ENCODE results near the gene EPHX1. TPM values are rescaled to one million over a fixed set of nuclear protein-coding genes. Genes with fewer than 3 reads are reported as not detected.
A peak's percentile ranks its signal among the peaks of the same experiment; 100 is the strongest.

EPHX1 gene
- total RNA-seq, 1 experiment from 2014 or later = 35.8 TPM

GRCh38 chr1:225825078-225825477, 15.2 kb downstream of the EPHX1 start:
- Mint-ChIP-seq H3K4me3 (ENCODE audit: unreplicated experiment) (no peak overlapping the region), H3K36me3 (ENCODE audit: insufficient read depth, unreplicated experiment) (peaks cover 9% of the 10 kb centered on the region), H3K9me3 (ENCODE audit: unreplicated experiment) (no peaks in the 10 kb centered on the region), H3K4me1 (ENCODE audit: insufficient read depth, unreplicated experiment) (peaks cover 26% of the 10 kb centered on the region), H3K27ac (ENCODE audit: low read depth, unreplicated experiment) (no peak overlapping the region), H3K27me3 (ENCODE audit: insufficient read depth, unreplicated experiment) (no peaks in the 10 kb centered on the region)
- no peak for TF ChIP-seq CTCF (IDR thresholded peaks at IDR 0.05; ENCODE audit: unreplicated experiment)
- POLR2A ChIA-PET = interaction anchor here (0.6 to 4.1 kb wide), 7 partner anchors 11 to 872 kb away, joined by 3 to 42 read pairs (median 4); partner anchors contain the start of genes EPHX1 and SRP9
- BruUV-seq (replicated peaks) = no TSS peak
- intact Hi-C loops (cut with micrococcal nuclease) = no loop called here
- no peak for DNase-seq (ENCODE audit: unreplicated experiment)
- CTCF ChIA-PET = interaction anchor here (0.5 to 3.4 kb wide), 12 partner anchors 12 to 659 kb away, joined by 3 to 20 read pairs (median 4); partner anchors contain the start of gene SRP9

- Mint-ChIP-seq H3K36me3 (ENCODE audit: insufficient read depth, unreplicated experiment) (peaks cover 12% of the 10 kb centered on the region), H3K27ac (ENCODE audit: low read depth, unreplicated experiment) (peak overlapping the region; percentile 3), H3K27me3 (ENCODE audit: insufficient read depth, unreplicated experiment) (no peaks in the 10 kb centered on the region), H3K4me1 (ENCODE audit: insufficient read depth, unreplicated experiment) (peaks cover 21% of the 10 kb centered on the region), H3K9me3 (ENCODE audit: unreplicated experiment) (no peaks in the 10 kb centered on the region), H3K4me3 (ENCODE audit: unreplicated experiment) (no peak overlapping the region)
- no peak for DNase-seq (ENCODE audit: unreplicated experiment)
- ChIA-PET CTCF (interaction anchor here (0.5 to 3.4 kb wide), 12 partner anchors 13 to 352 kb away, joined by 3 to 20 read pairs (median 4); partner anchors contain the start of genes PYCR2 and SRP9), POLR2A (interaction anchor here (0.6 to 4.1 kb wide), 11 partner anchors 9 to 873 kb away, joined by 3 to 42 read pairs (median 4); partner anchors contain the start of genes EPHX1 and SRP9)
- no peak for TF ChIP-seq CTCF (IDR thresholded peaks at IDR 0.05; ENCODE audit: unreplicated experiment)
- no TSS peak for BruUV-seq (replicated peaks)
- intact Hi-C loops (cut with micrococcal nuclease) = no loop called here
Observed at GRCh38 chr1:225825607-225826007, 15.7 kb downstream of the EPHX1 start.

GRCh38 chr1:225827076-225827475, 17.2 kb downstream of the EPHX1 start:
- BruUV-seq (replicated peaks) = no TSS peak
- CTCF ChIA-PET = interaction anchor here (0.6 to 3.4 kb wide), 12 partner anchors 8 to 977 kb away, joined by 3 to 20 read pairs (median 5); partner anchors contain the start of genes EPHX1 and SRP9
- no peak for DNase-seq (ENCODE audit: unreplicated experiment)
- POLR2A ChIA-PET = interaction anchor here (0.7 to 4.1 kb wide), 10 partner anchors 11 to 399 kb away, joined by 3 to 42 read pairs (median 4); partner anchors contain the start of genes EPHX1, LBR and SRP9
- no peaks in the 10 kb centered on the region for H3K9me3 Mint-ChIP-seq (ENCODE audit: unreplicated experiment)
- no peaks in the 10 kb centered on the region for H3K27me3 Mint-ChIP-seq (ENCODE audit: insufficient read depth, unreplicated experiment)
- peaks cover 13% of the 10 kb centered on the region for H3K4me1 Mint-ChIP-seq (ENCODE audit: insufficient read depth, unreplicated experiment)
- no peak for TF ChIP-seq CTCF (IDR thresholded peaks at IDR 0.05; ENCODE audit: unreplicated experiment)
- intact Hi-C loops (cut with micrococcal nuclease) = no loop called here
- H3K27ac Mint-ChIP-seq (ENCODE audit: low read depth, unreplicated experiment) = no peak overlapping the region
- peaks cover 26% of the 10 kb centered on the region for H3K36me3 Mint-ChIP-seq (ENCODE audit: insufficient read depth, unreplicated experiment)
- no peak overlapping the region for H3K4me3 Mint-ChIP-seq (ENCODE audit: unreplicated experiment)

GRCh38 chr1:225828706-225829345, 18.9 kb downstream of the EPHX1 start:
- Mint-ChIP-seq H3K27me3 (ENCODE audit: insufficient read depth, unreplicated experiment) (no peaks in the 10 kb centered on the region), H3K27ac (ENCODE audit: low read depth, unreplicated experiment) (no peak overlapping the region), H3K9me3 (ENCODE audit: unreplicated experiment) (no peaks in the 10 kb centered on the region), H3K4me3 (ENCODE audit: unreplicated experiment) (no peak overlapping the region), H3K4me1 (ENCODE audit: insufficient read depth, unreplicated experiment) (peaks cover 13% of the 10 kb centered on the region), H3K36me3 (ENCODE audit: insufficient read depth, unreplicated experiment) (peaks cover 26% of the 10 kb centered on the region)
- TF ChIP-seq CTCF (IDR thresholded peaks at IDR 0.05; ENCODE audit: unreplicated experiment) = no peak
- DNase-seq (ENCODE audit: unreplicated experiment) = no peak
- ChIA-PET CTCF (interaction anchor here (0.6 to 1.1 kb wide), 4 partner anchors 23 to 146 kb away, joined by 3 to 4 read pairs (median 3); no protein-coding TSS in a partner anchor), POLR2A (interaction anchor here (1.1 to 4.1 kb wide), 2 partner anchors 10 to 18 kb away, joined by 3 to 42 read pairs; partner anchors contain the start of gene EPHX1)
- no TSS peak for BruUV-seq (replicated peaks)
- intact Hi-C loops (cut with micrococcal nuclease) = no loop called here

Data from MCF 10A (cell line).